Activated CD4-positive, alpha-beta T cell treated with anti-CD3 and anti-CD28 coated beads for 48 hours (primary cell): ENCODE results near the gene LPP.

Experiments used
- DNase-seq: peaks from one replicate; pipeline ENCODE4 v3.0.0-alpha.2; 2020

LPP gene

DNA sequence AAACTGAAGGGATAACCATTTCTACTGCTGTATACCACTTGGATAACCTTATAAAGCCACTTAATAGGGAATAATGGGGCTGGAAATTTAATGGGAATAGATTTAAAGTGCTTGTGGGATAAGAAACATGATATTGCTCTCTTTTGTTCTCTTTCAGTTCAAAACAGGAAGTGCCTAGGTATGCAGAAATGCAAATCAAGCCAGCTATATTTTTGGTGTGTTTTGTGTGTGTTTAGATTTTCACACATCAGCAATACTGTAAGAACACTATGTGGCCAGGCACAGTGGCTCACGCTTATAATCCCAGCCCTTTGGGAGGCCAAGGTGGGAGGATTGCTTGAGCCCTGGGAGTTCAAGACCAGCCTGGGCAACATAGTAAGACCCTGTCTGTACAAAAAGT is 575.5 kb downstream of the LPP start:
- DNase-seq, result no peak

- no peak for DNase-seq
Measured at GRCh38 chr3:188734395-188734794, 580.4 kb downstream of the LPP start.

- DNase-seq, result no peak
Measured at GRCh38 chr3:188739511-188739910, 585.6 kb downstream of the LPP start.

DNA sequence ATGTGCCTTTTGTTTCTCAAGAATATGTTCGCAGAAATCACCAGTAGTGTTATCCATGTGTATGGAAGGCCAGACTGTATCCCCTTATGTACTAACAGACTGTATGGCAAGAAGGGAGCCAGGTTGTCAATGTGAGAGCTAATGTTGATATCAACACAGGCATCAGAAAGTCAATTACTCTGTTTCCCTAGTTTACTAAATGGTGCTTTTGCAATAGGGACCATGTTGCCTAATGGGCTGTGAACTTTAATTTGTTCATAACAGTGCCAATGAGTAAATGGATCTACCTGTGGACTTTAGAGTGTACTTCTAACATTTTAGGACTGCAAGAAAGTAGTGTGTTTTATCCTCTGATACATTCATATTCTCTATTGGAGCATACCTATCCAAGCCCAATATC is 586.1 kb downstream of the LPP start:
- no peak for DNase-seq

DNA sequence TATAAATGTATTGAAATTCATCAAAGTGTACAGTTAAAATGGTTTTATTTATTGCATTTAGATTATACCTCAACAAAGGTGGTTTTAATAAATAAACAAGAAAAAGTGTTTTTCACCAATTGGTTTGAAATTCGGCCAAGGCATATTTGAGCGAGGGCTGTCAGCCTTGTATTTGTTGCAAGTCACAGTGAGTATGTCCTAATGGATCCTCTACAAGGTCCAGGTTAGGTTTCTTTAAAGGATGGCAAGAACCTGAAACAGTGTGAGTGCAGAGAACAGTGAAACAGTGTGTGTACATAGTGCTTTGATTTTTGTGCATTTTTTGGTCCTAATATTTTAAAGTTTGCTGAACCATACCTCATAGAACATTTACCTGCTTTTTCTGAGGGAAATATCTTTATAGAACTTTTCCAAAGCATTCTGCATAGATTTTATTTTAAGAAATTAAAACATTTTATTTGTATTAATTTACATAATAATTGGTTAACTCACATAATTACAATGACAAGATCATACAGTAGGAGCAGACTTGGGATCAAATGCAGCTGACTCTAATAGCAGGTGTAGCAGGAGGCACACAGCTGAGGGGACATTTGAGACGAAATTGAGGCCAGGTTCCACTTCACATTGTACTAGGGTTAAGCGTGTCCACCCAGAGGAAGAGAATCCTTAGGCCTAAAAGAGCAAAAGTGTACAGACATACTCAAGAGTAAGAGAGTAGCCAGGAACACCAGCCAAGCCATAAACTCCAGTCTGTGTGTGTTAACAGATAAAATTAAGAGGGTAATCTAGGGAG is 589.0 kb downstream of the LPP start:
- no peak for DNase-seq

DNA sequence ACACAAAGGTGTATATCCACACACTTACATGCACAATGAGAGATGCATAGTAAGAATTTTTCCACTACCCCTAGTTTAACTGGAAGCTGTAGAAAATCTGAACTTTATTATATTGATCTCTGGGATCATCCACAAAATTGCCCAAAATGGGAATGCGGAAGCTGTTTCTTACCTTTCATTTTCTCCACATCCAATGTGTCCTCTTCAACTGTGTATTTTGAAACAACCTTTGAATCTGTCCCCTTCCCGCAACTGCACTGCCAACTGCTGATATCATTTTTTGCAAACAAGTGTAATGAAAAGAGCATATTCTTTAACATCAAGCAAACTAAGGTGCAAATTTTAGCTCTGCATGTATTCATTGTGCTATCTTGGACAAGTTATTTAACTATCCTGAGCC is 590.2 kb downstream of the LPP start:
- DNase-seq, result no peak

DNA sequence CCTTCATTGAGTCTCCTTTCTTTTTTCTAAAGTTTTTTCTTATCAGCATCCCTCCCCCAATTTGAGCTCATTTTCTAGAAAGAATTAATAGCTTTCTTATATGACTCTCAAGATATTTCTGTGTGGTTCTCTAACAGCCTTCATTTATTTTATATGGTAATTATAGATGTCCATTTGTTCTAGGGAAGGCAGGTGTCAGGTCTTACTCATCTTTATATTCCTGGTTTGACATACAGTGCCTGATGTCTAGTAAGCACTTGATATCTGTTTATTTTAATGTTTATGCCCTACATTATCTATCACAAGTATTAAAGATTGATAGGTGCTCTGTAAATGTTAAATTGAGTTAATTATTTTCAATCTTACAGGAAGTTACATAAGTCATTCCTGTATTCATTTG is 591.1 kb downstream of the LPP start:
- no peak for DNase-seq

DNA sequence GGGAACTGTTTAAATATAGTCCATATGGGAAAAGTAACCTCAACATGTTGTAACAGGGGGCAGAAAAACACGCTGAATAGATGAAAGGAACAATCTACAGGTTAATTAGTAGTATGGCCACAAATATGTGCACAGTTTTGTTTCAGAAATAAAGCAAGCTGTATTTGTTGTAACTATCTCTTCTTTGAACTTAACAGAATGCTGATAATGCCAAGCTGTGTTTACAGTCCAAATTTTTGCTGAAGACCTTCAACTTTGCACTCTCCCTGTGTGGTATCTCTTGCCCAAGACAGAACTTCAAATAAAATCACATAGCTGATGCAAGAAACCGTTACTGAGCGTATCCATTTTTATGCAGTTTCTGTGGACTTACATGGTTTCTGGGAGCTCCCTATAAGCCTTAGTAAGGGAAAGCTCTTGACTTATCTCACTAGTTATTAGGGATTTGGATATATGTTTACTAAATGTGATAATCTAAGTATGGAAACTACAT is 592.4 kb downstream of the LPP start:
- no peak for DNase-seq

DNA sequence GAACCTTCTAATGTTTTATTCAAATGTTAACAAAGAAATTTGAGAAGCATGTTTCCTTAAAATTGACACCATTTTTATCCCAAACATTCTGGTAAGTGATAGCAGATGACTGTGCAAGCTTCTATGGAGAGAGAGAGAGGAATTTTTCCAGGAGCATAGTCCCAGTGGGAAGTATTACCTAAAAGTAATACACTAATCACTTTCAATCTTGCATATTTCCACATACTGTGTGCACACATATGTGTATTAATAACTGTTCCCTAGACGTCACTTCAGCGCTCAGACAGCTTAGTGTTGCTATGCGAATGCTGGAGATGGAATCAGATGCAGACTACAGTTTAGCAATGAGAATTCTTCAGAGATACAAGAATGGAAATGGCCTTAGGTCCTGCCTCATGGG is 593.5 kb downstream of the LPP start:
- no peak for DNase-seq

DNA sequence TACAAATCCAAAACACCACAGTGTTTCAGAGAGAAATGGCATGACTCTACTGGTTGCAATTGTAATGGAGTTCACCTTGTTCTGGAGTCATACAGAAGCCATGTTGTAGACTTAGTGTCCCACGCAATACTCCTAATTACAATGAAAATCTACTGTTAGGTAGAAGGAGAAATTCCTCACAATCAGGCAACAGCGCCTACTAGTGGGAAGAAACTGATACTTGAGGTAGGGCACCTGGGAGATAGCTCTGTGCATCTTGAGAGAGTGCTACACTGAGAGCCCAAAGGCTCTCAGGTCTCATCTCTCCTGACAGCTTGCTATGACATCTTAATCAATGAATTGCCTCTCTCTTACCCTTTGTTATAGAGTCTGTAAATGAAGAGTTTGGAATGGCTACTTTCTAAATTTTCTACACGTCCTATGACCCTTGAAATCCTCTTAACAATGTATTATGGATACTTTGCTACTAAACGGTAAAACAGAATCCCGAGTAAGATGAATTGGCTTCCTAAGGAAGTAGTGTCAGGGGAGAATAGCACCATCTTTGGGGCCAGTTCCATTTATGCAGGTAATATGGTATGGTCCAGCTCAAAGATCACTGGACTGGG is 595.2 kb downstream of the LPP start:
- peak; percentile 65 for DNase-seq

DNA sequence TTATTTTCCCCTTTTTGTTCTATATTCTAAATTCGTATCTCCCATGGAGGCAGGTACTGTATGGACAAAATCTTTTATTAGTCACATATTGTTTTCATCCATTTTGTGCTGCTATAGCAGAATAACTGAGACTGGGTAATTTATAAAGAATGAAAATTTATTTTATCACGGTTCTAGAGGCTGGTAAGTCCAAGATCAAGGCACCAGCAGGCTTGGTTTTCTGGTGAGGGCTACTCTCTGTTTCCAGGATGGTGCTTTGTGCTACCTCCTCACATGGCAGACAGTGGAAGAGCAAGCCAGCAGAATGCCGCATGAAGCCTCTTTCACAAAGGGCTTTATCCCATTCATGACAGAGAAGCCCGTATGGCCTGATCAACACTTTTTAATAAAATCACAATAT is 595.9 kb downstream of the LPP start:
- no peak for DNase-seq

DNA sequence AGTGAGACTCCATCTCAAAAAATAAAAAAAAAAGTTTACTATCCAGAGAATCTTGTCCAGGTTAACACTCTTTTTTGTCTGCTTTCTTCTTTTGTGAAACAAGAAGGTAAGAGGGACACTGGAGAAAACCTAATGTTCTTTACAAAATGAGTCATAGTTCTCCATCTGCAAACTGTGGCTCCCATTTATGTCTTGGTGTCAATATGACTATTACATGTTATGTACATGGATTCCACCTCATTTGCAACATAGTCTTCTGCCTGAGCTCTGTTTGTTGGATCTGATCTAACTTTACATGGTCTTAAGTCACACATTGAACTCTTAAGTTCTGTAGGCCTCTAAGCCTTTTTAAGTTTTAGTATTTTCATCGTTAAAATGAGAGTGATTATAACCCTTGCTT is 596.7 kb downstream of the LPP start:
- no peak for DNase-seq

- DNase-seq, result no peak
Measured at GRCh38 chr3:188752850-188753249, 598.9 kb downstream of the LPP start.

DNA sequence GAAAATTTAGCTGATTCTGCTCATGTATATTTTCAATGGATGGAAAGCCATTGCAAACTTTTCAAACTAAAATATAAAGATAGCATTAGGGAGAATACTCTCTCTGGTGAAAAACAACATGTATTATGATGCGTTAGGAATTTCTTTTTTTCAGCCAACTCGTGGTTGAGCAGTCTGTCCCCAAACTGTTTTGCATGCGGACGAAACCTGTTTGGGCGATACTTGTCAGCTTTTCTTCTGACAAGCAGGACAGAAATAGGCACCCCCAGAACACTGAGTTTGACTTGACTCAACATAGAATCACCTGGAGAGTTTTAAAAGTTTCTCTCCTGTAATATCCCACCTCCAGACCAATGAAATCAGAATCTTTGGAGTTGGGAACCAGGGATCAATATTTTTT is 600.3 kb downstream of the LPP start:
- DNase-seq, result no peak

DNA sequence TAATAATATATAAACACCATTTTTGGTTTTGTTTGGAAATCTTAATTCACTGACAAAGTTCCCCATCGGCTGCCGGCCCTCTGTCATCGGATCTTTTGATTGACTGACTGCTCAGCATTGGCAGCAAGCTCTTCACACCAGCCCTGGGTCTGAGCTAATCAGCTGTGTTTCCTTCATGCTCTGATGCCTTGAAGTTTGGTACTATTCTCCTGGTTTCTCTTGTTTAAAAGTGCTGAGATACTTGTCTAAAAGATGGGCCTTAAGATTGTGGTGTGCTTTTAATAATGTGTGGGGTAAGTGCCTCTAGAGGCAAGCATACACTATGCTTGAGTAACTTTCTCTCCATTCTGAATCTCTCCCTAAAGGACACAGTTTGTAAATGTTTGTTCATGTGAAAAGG is 602.3 kb downstream of the LPP start:
- DNase-seq, result no peak

- DNase-seq, result no peak
Measured at GRCh38 chr3:188759336-188760005, 605.5 kb downstream of the LPP start.

- no peak for DNase-seq
Measured at GRCh38 chr3:188760408-188760807, 606.5 kb downstream of the LPP start.

GRCh38 chr3:188761439-188761838 is 607.5 kb downstream of the LPP start:
- DNase-seq, result no peak

DNA sequence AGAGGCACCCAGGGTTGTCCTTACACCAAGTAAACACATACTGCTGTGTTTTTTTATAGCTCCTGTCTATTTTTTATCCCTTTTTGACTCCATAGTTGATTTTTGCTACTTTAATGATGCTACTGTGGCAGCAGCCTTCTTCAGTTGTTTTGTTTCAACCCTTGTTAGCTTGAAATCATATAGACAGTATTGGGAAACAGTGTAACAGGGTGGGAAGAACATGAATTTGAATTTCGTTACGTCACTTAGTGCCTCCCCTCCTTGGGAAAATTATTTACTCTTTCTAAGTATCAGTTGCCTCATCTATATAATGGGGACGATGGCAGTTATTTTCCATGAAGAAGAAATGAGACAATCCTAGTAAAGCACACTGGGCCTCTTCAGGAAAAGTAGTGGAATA is 608.0 kb downstream of the LPP start:
- DNase-seq, result no peak

GRCh38 chr3:188764609-188765008 is 610.7 kb downstream of the LPP start:
- DNase-seq, result no peak

DNA sequence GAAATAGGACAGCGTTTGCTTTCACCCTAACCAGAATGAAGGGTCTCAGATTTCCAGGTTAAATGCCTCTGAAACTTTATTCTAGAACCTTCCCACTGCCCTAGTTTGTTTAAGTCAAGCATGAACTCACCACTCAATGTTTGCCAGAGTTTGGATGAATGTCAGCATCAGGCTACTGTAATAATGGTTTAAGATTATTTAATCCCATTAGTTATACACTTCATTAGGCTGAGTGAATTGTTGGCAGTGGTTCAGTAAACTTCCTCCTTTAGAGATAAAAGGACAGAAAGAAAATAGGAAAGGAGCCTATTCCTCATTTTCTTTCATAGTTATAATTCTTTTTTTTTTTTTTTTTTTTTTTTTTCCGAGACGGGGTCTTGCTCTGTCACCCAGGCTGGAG is 615.9 kb downstream of the LPP start:
- DNase-seq, result no peak

DNA sequence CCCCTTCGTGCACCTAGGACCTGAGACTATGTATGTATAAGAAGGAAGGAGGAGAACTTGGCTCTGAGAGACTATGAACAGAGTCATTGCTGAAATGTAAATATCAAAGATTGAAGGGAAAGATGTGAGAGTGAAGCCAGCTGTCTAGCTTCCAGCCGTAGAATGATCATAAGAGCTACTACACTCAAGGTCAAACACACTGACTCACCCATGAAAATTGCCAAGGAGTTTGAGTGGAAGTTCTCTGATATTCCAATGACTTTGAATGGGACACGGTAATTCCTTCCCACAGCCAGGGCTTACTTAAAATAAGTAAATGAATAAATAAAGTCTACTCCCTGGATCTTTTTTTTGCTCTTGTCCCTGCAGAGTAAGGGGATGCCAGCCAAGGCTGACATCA is 618.9 kb downstream of the LPP start:
- DNase-seq, result no peak

- no peak for DNase-seq
Measured at GRCh38 chr3:188775412-188775811, 621.5 kb downstream of the LPP start.

- no peak for DNase-seq
Measured at GRCh38 chr3:188776447-188776846, 622.5 kb downstream of the LPP start.
